A673 (cell line): ENCODE data around the gene CRTAP. TPM values are rescaled to one million over a fixed set of nuclear protein-coding genes. Genes with fewer than 3 reads are reported as not detected.

Experiments
- BruUV-seq: library from RNA; stranded (reverse); fragments of 400-500 nt; replicated peaks from 2 replicates; lab custom pipeline; 2021; lab: Mats Ljungman, UMichigan
- CTCF ChIA-PET: fragments of 300-600 bp; sonication (Branson Sonifier 250); formaldehyde crosslinking; loops from one replicate; lab custom pipeline; 2022; ENCODE audit warnings: antibody characterized with exemption; lab: Charles Lee
- POLR2A ChIA-PET: fragments of 300-600 bp; sonication (Branson Sonifier 250); formaldehyde crosslinking; loops from one replicate; lab custom pipeline; 2022; ENCODE audit warnings: antibody characterized with exemption; ENCODE audit not compliant: low non-redundant PET; lab: Charles Lee
- DNase-seq: peaks from one replicate; pipeline ENCODE4 v3.0.0-alpha.2; 2015; ENCODE audit warnings: low spot score
- H3K27ac ChIP-seq: fragments of 200-600 bp; sonication (generic); 2 replicates; pipeline ENCODE4 v1.5.1; 2016; ENCODE audit warnings: mixed run types, low read depth, mild to moderate bottlenecking, mixed read lengths, antibody characterized with exemption, low read length; ENCODE audit not compliant: poor library complexity, severe bottlenecking
- H3K27me3 ChIP-seq: fragments of 200-600 bp; sonication (generic); replicated peaks from 2 replicates; pipeline ENCODE4 v1.6.1; 2017; ENCODE audit warnings: mixed run types, low read depth, mild to moderate bottlenecking, mixed read lengths, antibody characterized with exemption, low read length; ENCODE audit not compliant: insufficient read depth, poor library complexity
- H3K36me3 ChIP-seq: fragments of 200-600 bp; sonication (generic); 2 replicates; pipeline ENCODE4 v1.6.1; 2016; ENCODE audit warnings: mixed run types, mild to moderate bottlenecking, mixed read lengths, antibody characterized with exemption, low read length; ENCODE audit not compliant: insufficient read depth, poor library complexity, severe bottlenecking
- H3K4me1 ChIP-seq: fragments of 200-600 bp; sonication (generic); 2 replicates; pipeline ENCODE4 v1.6.1; 2017; ENCODE audit warnings: mixed run types, mild to moderate bottlenecking, mixed read lengths, antibody characterized with exemption, low read length; ENCODE audit not compliant: insufficient read depth, poor library complexity, severe bottlenecking
- H3K4me3 ChIP-seq: fragments of 200-600 bp; sonication (generic); 2 replicates; pipeline ENCODE4 v1.5.1; 2016; ENCODE audit warnings: low read depth, mixed run types, mild to moderate bottlenecking, mixed read lengths, low read length; ENCODE audit not compliant: poor library complexity, severe bottlenecking
- H3K9me3 ChIP-seq: fragments of 200-600 bp; sonication (generic); 2 replicates; pipeline ENCODE4 v1.6.1; 2016; ENCODE audit warnings: mixed run types, low read depth, mild to moderate bottlenecking, mixed read lengths, antibody characterized with exemption, low read length; ENCODE audit not compliant: poor library complexity, severe bottlenecking
- CTCF ChIP-seq: fragments of 300-800, 200-600 bp; sonication (generic); conservative IDR thresholded peaks from 2 replicates; pipeline ENCODE4 v1.5.1; 2017; ENCODE audit warnings: low read depth, mild to moderate bottlenecking, antibody characterized with exemption, low read length, moderate library complexity, mixed read lengths
- EZH2 ChIP-seq: fragments of 200-600 bp; sonication (generic); IDR thresholded peaks from 2 replicates; pipeline ENCODE4 v1.6.1; 2017; ENCODE audit warnings: borderline replicate concordance, low read depth, mild to moderate bottlenecking, mixed read lengths, antibody characterized with exemption, low read length; ENCODE audit not compliant: poor library complexity, severe bottlenecking
- intact Hi-C: fragments of 100-400 bp; cut with micrococcal nuclease; formaldehyde crosslinking; loops from one replicate; pipeline ENCODE4 v1.10.0; 2022; ENCODE audit not compliant: unreplicated experiment
- total RNA-seq: library from RNA; stranded (reverse); gene quantifications from 2 replicates; pipeline ENCODE4 v1.2.3, GENCODE V29; 2021

CRTAP gene
- total RNA-seq, 1 experiment from 2014 or later = 114 TPM

GRCh38 chr3:33093847-33094246 is 20.0 kb upstream of the CRTAP start:
- H3K27me3 ChIP-seq = no peaks in the 10 kb centered on the region
- peaks cover 9% of the 10 kb centered on the region for H3K4me1 ChIP-seq
- H3K9me3 ChIP-seq = peaks cover 2% of the 10 kb centered on the region
- no peak overlapping the region for H3K4me3 ChIP-seq
- H3K36me3 ChIP-seq = peaks cover 8% of the 10 kb centered on the region
- no TSS peak for BruUV-seq
- ChIA-PET POLR2A (no interaction called here), CTCF (no interaction called here)
- no peak overlapping the region for H3K27ac ChIP-seq
- DNase-seq = no peak
- intact Hi-C loops = no loop called here
- TF ChIP-seq CTCF (no peak), EZH2 (no peak)

DNA sequence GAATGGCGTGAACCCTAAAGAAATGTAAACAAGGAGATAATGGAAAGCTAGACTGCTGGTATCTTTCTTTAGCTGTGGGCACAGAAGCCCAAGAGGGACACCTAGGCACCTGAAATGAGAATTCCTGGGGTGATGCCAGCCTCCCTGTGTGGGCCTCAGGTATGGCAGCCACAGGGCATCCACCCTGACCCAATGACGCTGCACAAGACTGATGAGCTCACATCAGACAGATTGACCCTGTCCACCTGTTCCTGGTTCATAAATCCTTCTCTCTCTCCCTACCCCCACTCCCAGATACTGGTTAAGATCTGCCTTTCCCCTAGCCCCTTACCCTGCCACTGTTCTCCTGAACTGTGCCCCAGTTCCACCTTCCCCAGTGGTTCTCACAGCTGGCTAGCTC is 18.4 kb upstream of the CRTAP start:
- no TSS peak for BruUV-seq
- H3K4me1 ChIP-seq = peaks cover 9% of the 10 kb centered on the region
- H3K27ac ChIP-seq = peak overlapping the region; percentile 93
- intact Hi-C loops = no loop called here
- no peak for DNase-seq
- CTCF ChIA-PET = no interaction called here
- POLR2A ChIA-PET = no interaction called here
- no peaks in the 10 kb centered on the region for H3K9me3 ChIP-seq
- no peaks in the 10 kb centered on the region for H3K27me3 ChIP-seq
- H3K4me3 ChIP-seq = peak overlapping the region; percentile 94
- peaks cover 3% of the 10 kb centered on the region for H3K36me3 ChIP-seq
- no peak for TF ChIP-seq EZH2
- no peak for TF ChIP-seq CTCF

DNA sequence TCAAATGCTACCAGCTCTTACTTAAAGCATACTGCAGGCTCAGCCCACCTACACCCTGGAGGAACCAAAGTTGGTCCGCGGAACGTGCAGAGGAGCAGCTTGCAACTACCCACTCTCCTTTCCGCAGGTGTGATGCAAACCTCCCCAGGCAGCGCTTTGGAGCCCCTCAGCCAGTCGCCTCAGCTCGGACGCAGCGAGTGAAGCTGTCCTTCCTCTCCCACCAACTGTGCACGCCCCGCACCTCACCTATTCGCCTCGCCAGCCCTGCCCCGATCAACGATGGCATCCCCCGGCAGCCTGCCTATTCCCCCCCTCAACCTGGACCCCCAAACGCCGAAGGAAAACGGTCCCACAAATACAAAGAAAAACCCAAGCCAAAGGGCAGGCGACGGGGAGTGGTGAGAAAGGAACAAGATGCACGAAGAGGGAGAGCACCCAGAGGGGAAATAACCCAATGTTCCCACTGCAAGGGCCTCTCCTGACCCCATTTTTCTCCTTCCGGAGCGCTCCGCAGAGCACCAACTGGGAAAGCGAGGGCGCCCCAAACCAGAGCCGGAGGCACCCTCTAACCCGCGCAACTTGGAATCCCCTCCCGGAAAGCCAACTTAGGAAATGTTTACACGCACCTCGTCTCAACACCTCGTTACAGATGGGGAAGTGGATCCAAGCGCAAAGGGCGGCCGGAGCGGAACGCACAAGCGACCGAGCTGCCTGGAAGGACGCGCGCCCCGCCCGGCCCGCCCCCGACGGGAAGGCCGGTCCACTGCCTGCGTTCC is 17.5 kb upstream of the CRTAP start:
- peak overlapping the region; percentile 94 for H3K4me3 ChIP-seq
- DNase-seq = peak; percentile 47
- ChIA-PET POLR2A (no interaction called here), CTCF (no interaction called here)
- no peaks in the 10 kb centered on the region for H3K27me3 ChIP-seq
- intact Hi-C loops = no loop called here
- BruUV-seq = no TSS peak
- peaks cover 9% of the 10 kb centered on the region for H3K4me1 ChIP-seq
- H3K36me3 ChIP-seq = no peaks in the 10 kb centered on the region
- TF ChIP-seq CTCF = no peak
- no peak for TF ChIP-seq EZH2
- H3K9me3 ChIP-seq = no peaks in the 10 kb centered on the region
- H3K27ac ChIP-seq = peak overlapping the region; percentile 93
